COLO668 (cell line): ENCODE results near the gene HES6.

Source experiments
- DNase-seq: peaks from one replicate; lab custom pipeline; 2025; ENCODE audit not compliant: unreplicated experiment; lab: John Stamatoyannopoulos, UW

HES6 gene

GRCh38 chr2:238256111-238256510, 16.3 kb upstream of the HES6 start:
- DNase-seq: no peak

GRCh38 chr2:238255636-238256035, 15.8 kb upstream of the HES6 start:
- DNase-seq: no peak

- DNase-seq: no peak
Measured at GRCh38 chr2:238255151-238255551, 15.3 kb upstream of the HES6 start.

- no peak for DNase-seq
Measured at GRCh38 chr2:238254095-238254723, 14.4 kb upstream of the HES6 start.

- DNase-seq: no peak
Measured at GRCh38 chr2:238252766-238253630, 13.2 kb upstream of the HES6 start.

GRCh38 chr2:238251986-238252385, 12.1 kb upstream of the HES6 start:
- DNase-seq: no peak

GRCh38 chr2:238251331-238251730, 11.5 kb upstream of the HES6 start:
- DNase-seq: no peak

GRCh38 chr2:238250896-238251295, 11.1 kb upstream of the HES6 start:
- no peak for DNase-seq

- no peak for DNase-seq
Measured at GRCh38 chr2:238247841-238248453, 8.1 kb upstream of the HES6 start.

- DNase-seq: no peak
Measured at GRCh38 chr2:238247002-238247822, 7.4 kb upstream of the HES6 start.

GRCh38 chr2:238244151-238244550, 4.3 kb upstream of the HES6 start:
- DNase-seq: no peak

- peak; percentile 44 for DNase-seq
Measured at GRCh38 chr2:238243496-238244076, 3.7 kb upstream of the HES6 start.

GRCh38 chr2:238242731-238243495, 3.1 kb upstream of the HES6 start:
- peak; percentile 71 for DNase-seq

GRCh38 chr2:238241970-238242369, 2.1 kb upstream of the HES6 start:
- DNase-seq: no peak

- peak; percentile 97 for DNase-seq
Measured at GRCh38 chr2:238240757-238241711, 1.2 kb upstream of the HES6 start.

GRCh38 chr2:238239543-238239862, 335 bp downstream of the HES6 start:
- DNase-seq: peak; percentile 73

- DNase-seq: peak; percentile 81
Measured at GRCh38 chr2:238238766-238239542, 884 bp downstream of the HES6 start.

- peak; percentile 25 for DNase-seq
Measured at GRCh38 chr2:238238311-238238765, 1.5 kb downstream of the HES6 start.
